ENCODE data around the gene SEPSECS.

GRCh38 chr4:25108556-25108955 is 51.7 kb downstream of the SEPSECS start:
- TF ChIP-seq, protein P1, sequence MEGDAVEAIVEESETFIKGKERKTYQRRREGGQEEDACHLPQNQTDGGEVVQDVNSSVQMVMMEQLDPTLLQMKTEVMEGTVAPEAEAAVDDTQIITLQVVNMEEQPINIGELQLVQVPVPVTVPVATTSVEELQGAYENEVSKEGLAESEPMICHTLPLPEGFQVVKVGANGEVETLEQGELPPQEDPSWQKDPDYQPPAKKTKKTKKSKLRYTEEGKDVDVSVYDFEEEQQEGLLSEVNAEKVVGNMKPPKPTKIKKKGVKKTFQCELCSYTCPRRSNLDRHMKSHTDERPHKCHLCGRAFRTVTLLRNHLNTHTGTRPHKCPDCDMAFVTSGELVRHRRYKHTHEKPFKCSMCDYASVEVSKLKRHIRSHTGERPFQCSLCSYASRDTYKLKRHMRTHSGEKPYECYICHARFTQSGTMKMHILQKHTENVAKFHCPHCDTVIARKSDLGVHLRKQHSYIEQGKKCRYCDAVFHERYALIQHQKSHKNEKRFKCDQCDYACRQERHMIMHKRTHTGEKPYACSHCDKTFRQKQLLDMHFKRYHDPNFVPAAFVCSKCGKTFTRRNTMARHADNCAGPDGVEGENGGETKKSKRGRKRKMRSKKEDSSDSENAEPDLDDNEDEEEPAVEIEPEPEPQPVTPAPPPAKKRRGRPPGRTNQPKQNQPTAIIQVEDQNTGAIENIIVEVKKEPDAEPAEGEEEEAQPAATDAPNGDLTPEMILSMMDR (IDR thresholded peaks at IDR 0.05): no peak
- no peak for TF ChIP-seq POLR2A (IDR thresholded peaks at IDR 0.05)
- TF ChIP-seq POLR2AphosphoS5 (IDR thresholded peaks at IDR 0.05): no peak
